ENCODE measurements around the gene KCNC3. TPM values are rescaled to one million over a fixed set of nuclear protein-coding genes. Genes with fewer than 3 reads are reported as not detected.
"Not testable (repeated sequence)": the region's sequence is repeated elsewhere in the genome, so short reads cannot be mapped to it uniquely, and the experiment has no call there.

KCNC3 gene
- total RNA-seq, 2 donors from 2014 or later: 8.6 to 10.7 TPM

- no peak for TF ChIP-seq CTCF (conservative IDR thresholded peaks at IDR 0.05)
- H3K4me1 Mint-ChIP-seq: no peaks in the 10 kb centered on the region
- Histone ChIP-seq H3K27ac (ENCODE audit: low read depth, low read length) (no peak overlapping the region), H3K27me3 (ENCODE audit: control insufficient read depth, insufficient read depth, low read length, poor library complexity, severe bottlenecking) (no peaks in the 10 kb centered on the region), H3K9me3 (ENCODE audit: control insufficient read depth, low read length) (peaks cover 7% of the 10 kb centered on the region), H3K4me1 (ENCODE audit: control insufficient read depth, insufficient read depth, low read length) (no peaks in the 10 kb centered on the region), H3K4me3 (ENCODE audit: low read length) (no peak overlapping the region), H3K9ac (ENCODE audit: extremely low read depth, low read length, poor library complexity, severe bottlenecking) (no peak overlapping the region), H3K36me3 (ENCODE audit: control insufficient read depth, insufficient read depth, low read length) (no peaks in the 10 kb centered on the region)
- no peak overlapping the region for H3K4me3 Mint-ChIP-seq
- no peak overlapping the region for H3K27ac Mint-ChIP-seq
- peaks cover 3% of the 10 kb centered on the region for H3K27me3 Mint-ChIP-seq (ENCODE audit: insufficient read depth)
- no peak for DNase-seq
- peaks cover 13% of the 10 kb centered on the region for H3K9me3 Mint-ChIP-seq
- 78 to 93% methylated on average over 3 of the region's 3 CpGs for WGBS, 2 experiments (ENCODE audit: insufficient coverage in 1 of 2, insufficient read length in 1 of 2)
- peaks cover 30% of the 10 kb centered on the region for H3K36me3 Mint-ChIP-seq (ENCODE audit: low read depth)
Measured at GRCh38 chr19:50341091-50341564, 12.0 kb upstream of the KCNC3 start.

GRCh38 chr19:50340331-50340730 lies 11.2 kb upstream of the KCNC3 start:
- Mint-ChIP-seq H3K4me1 (peaks cover 2% of the 10 kb centered on the region), H3K4me3 (no peak overlapping the region), H3K9me3 (peaks cover 13% of the 10 kb centered on the region), H3K27ac (no peak overlapping the region), H3K27me3 (ENCODE audit: insufficient read depth) (peaks cover 5% of the 10 kb centered on the region), H3K36me3 (ENCODE audit: low read depth) (peaks cover 28% of the 10 kb centered on the region)
- H3K9me3 ChIP-seq (ENCODE audit: control insufficient read depth, low read length): peaks cover 7% of the 10 kb centered on the region
- no peaks in the 10 kb centered on the region for H3K4me1 ChIP-seq (ENCODE audit: control insufficient read depth, insufficient read depth, low read length)
- no peak overlapping the region for H3K9ac ChIP-seq (ENCODE audit: extremely low read depth, low read length, poor library complexity, severe bottlenecking)
- DNase-seq: no peak
- TF ChIP-seq CTCF (conservative IDR thresholded peaks at IDR 0.05): no peak
- H3K4me3 ChIP-seq (ENCODE audit: low read length): no peak overlapping the region
- H3K27me3 ChIP-seq (ENCODE audit: control insufficient read depth, insufficient read depth, low read length, poor library complexity, severe bottlenecking): no peaks in the 10 kb centered on the region
- H3K27ac ChIP-seq (ENCODE audit: low read depth, low read length): no peak overlapping the region
- no peaks in the 10 kb centered on the region for H3K36me3 ChIP-seq (ENCODE audit: control insufficient read depth, insufficient read depth, low read length)

- not testable (repeated sequence) for H3K9me3 Mint-ChIP-seq; H3K36me3 ChIP-seq (ENCODE audit: control insufficient read depth, insufficient read depth, low read length); H3K27ac ChIP-seq (ENCODE audit: low read depth, low read length); H3K27me3 ChIP-seq (ENCODE audit: control insufficient read depth, insufficient read depth, low read length, poor library complexity, severe bottlenecking); H3K4me3 Mint-ChIP-seq; H3K27ac Mint-ChIP-seq; H3K4me3 ChIP-seq (ENCODE audit: low read length); H3K9ac ChIP-seq (ENCODE audit: extremely low read depth, low read length, poor library complexity, severe bottlenecking); DNase-seq; H3K9me3 ChIP-seq (ENCODE audit: control insufficient read depth, low read length); H3K4me1 ChIP-seq (ENCODE audit: control insufficient read depth, insufficient read depth, low read length)
- WGBS, 2 experiments (ENCODE audit: insufficient coverage in 1 of 2, insufficient read length in 1 of 2): 77 to 88% methylated on average over 3 to 4 of the region's 6 CpGs
- H3K36me3 Mint-ChIP-seq (ENCODE audit: low read depth): peaks cover 19% of the 10 kb centered on the region
- H3K27me3 Mint-ChIP-seq (ENCODE audit: insufficient read depth): peaks cover 18% of the 10 kb centered on the region
- peaks cover 13% of the 10 kb centered on the region for H3K4me1 Mint-ChIP-seq
Measured at GRCh38 chr19:50337031-50337430, 7.9 kb upstream of the KCNC3 start.

Measured in endodermal cell (in vitro differentiated cells).